T-helper 9 cell (primary cell): Measurements from ENCODE around the gene VTN.
A peak's percentile ranks its signal among the peaks of the same experiment; 100 is the strongest.

Source experiments
- DNase-seq: peaks from one replicate; pipeline ENCODE4 v3.0.0-alpha.2; 2020

The VTN gene

GRCh38 chr17:28368306-28368831 is 1.7 kb downstream of the VTN start:
- DNase-seq: no peak

DNA sequence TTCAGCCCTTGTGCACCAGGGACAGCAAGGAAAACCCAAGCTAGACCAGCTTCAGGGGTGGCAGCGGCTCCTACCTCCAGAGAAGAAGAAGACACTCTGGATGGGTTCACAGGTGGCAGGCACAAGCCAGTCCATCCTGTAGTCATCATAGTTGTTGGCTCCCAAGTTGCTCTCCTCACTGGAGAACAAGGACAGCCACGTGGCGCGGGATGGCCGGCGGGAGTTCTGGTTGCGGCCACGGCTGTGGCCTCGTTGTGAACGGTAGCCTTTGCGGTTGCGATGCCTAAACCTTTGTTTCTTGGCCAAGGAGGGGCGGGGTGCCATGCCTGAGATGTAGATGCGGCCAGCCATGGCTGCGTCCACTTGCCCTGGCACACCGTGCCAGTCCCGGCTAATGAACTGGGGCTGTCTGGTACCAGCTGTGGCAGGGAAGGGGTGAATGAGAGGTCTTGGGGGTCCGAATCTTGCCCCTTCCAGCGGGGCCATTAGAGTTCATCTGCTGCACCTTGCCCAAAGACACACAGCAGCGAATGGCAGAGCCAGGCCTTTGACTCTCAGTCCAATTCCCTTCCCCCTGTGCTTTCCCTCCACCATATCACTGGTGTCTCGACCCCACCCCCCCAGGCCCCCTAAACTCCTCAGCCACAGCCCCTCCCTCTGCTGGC is 2.3 kb downstream of the VTN start:
- DNase-seq: no peak

DNA sequence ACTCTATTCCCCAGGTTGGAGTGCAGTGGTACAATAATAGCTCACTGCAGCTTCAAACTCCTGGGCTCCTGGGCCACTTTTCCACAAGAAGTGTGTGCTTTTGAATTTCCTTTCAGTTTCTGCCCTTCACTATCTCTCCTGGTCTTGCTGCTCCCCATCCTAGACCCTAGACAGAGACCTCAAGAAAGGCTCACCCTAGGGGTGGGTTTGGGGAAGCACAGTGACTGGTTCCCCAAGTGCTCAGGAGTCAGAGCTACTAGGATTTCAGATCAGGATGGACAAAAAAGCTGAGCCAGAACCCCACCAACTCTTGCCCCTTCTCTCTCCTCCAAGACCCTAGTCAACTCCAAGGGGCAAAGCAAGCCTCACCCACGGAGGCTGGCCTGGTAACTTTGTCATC is 3.5 kb downstream of the VTN start:
- no peak for DNase-seq

GRCh38 chr17:28365487-28365886 is 4.6 kb downstream of the VTN start:
- DNase-seq: no peak

- DNase-seq: no peak
Observed at GRCh38 chr17:28364665-28365363, 5.3 kb downstream of the VTN start, which contains the start of gene SEBOX. Gene SEBOX (minus strand): TSS chr17:28365199. CDS start chr17:28365151, 48 bp downstream.

DNA sequence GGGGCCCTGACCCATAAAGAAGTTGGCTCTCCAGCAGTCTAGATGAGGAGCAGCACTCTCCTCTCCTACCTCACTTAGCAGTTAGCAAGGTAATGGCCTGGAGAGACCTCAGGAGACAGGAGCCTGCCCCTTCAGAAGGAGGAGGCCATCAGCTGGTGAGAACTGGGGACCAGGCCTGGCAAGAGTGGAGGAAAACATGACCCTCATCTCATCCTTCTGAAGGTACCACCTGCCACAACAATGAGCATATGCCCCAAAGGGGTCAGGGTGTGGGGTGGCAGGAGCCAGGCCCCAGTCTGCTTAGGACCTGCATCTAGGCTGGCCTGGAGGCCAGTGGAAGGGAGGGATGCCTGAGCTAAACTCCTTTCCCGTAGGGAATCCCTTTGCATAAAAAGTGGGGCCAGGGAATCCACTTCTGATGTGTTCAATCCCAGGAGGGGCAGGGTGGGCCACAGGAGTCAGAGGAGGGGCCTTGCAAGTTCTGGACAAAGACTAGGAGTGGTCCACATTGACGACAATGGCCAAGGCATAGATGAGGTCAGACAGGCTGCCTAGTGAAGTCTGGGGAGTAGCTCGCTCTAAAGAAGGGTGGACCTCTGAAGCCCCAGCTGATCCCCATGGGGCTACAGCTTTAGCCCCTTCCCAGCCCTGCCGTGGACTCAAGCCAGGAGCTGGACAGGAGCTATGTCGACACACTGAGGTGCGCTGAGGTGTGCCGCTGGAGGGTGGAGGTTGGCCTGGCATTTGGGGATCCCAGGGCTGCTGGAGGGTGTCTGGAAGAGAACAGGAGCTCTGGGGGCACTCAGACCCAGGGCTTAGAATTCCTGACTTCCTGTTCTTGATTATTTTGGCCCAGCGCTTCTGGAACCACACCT is 6.1 kb downstream of the VTN start:
- DNase-seq: no peak

- no peak for DNase-seq
Observed at GRCh38 chr17:28363186-28363585, 6.9 kb downstream of the VTN start.

DNA sequence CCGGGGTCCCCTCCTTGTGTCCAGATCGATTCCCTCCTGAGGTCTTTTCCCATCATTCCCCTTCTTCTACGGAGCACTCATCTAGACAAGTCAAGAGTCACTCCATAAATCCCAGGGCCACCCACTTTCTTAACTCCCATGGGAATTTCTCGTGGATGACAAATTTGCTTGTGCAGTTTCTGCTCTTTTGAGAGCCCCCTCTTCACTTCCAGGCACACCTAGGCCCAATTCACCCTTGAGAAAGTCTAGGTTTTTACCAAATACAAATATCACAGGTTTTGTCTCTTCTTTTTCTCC is 12.3 kb downstream of the VTN start:
- DNase-seq: no peak

DNA sequence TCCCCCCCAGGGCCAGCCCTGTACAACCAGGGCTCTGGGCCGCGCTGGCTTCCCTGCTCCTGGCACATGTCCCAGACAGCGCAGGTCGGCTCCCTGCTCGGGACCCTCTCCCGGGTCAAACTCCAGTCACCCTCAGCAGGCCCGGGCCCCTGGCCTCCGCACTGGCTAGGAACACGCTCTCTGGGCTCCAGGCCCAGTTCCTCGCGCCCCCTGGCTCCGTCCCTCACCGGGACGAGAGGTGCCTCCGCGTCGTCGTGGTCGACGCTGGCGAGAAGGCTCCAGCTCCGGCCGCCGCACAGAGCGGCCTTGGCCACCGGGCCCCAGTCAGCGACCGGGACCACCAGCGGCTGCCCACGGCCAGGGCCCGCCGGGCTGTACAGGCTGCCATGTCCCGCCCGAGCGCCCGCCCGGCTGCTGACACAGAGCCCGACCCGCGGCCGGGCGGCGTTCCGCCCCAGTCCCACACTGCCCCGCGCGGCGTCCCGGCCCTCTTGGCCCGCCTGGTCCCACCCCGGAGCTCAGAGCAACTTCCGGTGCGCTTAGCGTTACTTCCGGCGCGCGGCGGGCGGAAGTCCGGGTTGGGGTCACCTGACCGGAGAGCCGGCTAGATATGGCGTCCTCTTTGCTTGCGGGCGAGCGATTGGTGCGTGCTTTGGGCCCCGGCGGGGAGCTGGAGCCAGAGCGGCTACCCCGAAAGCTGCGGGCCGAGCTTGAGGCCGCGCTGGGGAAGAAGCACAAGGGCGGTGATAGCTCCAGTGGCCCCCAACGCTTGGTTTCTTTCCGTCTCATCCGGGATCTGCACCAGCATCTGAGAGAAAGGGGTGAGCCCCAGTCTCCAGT is 12.8 kb downstream of the VTN start, which contains the start of gene POLDIP2:
TSS of gene POLDIP2 (minus strand) at position 467 of the 840 bp plus-strand sequence. CDS start at position 388, 79 bp downstream.
- DNase-seq: peak; percentile 92

GRCh38 chr17:28350271-28350670 is 19.8 kb downstream of the VTN start:
- no peak for DNase-seq

DNA sequence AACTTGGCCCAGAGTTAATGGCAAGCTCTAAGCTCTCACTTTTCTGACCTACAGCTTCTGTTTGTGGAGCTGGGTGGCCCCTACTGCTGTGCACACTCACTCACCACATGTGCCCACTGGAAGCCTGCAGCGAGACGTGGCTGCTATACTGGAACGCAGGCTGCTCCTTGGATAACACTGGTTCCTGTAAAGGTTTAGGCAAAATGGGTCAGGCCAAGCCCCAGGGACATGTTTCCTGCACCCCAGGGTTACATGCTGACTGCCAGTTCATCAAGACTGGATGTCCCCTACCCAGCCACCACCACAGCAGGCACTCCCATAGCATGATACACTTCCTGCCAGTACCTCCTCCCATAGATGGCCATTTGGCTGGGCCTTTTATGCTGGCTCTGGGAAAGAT is 21.1 kb downstream of the VTN start:
- no peak for DNase-seq

DNA sequence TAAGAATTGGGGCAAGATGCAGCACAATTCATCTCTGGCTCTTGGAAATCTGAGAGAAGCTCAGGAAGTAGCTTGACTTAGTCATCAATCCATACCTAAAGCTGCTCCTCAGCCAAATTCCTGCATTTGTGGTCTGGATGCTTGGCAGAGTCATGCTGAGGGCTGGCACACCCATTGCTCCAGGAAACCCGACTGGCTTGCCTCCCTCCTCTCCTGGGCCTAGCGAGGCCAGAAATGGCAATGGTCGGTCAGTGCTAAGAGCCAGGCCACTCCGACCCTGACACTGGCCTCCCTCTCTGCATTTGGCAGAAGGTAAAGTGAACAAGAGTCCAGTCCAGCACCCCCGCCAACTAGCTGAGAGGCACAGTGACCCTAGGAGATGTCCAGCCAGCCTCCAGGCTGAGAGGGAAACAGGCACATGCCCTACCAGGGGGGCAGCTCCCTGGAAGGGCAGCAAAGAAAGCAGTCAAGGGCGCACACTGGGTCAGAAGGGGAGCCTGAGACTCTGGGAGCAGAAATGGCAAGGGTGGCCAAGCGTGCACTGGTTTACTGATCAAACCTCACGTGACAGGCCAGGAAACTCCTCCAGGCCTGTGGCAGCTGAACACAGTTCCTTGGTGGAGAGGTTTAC is 22.7 kb downstream of the VTN start:
- no peak for DNase-seq

DNA sequence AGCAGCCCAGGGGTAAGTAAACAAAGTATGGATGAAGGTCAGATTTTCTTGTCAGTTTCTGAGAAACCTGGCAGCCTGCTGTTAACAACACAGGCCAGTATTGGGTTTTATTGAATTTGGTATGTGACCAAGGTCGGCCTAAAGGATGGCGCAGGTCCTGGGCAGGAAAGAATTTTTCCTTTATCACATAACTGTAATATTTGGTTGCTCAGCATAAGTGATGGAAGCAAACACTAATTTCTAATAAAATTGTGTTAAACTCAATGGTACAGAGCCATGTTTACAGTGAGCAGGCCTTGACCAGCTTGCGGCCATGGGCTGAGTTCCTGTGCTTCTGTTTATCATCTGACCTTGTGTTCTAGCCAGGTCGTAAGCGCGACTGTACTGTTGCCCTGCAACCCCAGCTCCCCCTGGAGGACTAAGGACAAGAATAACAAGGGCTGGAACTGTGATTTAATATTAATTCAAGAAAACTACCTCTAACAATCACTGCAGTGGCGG is 23.3 kb downstream of the VTN start:
- DNase-seq: no peak

- DNase-seq: no peak
Observed at GRCh38 chr17:28346199-28346580, 23.9 kb downstream of the VTN start.

- no peak for DNase-seq
Observed at GRCh38 chr17:28345419-28346198, 24.5 kb downstream of the VTN start.

DNA sequence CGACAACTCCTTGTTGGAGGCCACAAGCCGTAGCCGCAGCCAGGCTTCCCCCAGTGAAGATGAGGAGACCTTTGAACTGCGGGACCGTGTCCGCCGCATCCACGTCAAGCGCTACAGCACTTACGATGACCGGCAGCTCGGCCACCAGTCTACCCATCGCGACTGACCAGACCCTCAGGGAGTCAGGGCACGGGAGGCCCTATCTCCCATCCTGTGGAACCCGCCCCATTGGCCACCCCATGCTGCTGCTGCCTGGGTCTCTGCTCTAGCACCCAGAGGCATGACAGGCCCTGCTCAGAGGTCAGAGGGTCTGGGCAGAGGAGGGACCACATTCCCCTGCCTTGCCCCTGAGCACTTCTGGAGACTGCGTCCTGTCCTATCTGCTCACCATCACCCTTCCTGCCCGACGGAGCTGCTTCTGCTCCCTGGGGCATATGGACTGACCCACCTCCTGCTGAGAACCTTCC is 25.6 kb downstream of the VTN start:
- no peak for DNase-seq

DNA sequence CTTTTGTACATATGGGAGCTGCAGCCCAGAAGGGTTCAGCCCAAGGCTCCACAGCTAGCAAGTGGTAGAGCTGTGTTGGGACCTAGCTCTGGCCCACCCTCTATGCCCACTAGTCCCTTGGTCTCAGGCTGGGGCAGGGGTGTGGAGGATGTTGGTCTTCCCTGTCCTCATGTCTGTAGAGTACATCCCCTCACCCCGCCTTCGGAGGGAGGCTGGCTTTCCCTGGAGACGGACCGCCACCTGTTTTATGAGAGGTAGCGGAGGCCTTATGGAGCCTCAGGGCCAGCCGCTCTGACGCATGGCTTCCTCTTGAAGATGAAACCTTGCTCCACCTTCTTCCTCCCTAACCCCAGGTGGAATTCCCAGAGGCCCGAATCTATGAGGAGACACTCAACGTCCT is 26.1 kb downstream of the VTN start:
- DNase-seq: no peak

GRCh38 chr17:28343491-28343932 is 26.6 kb downstream of the VTN start:
- no peak for DNase-seq

- no peak for DNase-seq
Observed at GRCh38 chr17:28342313-28342712, 27.8 kb downstream of the VTN start.

DNA sequence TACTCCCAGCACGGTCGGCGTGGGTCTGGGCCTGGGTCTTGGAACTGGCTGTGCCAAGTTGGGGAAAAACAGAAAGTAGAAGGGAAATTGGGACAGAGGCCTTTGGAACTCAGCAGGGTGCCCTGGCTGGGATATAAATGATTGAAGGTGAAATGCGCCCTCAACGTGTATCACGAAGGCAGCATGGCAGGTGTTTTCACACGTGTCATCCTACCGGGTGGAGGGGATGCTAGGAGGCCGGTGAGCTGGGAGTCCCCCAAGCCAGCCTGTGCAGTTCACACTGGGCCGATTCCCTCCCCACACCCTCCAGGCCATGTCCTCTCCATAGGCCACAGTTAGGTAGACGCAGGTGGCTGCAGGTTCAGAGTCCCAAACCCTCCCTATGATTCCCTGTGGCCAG is 28.6 kb downstream of the VTN start:
- DNase-seq: no peak

- DNase-seq: no peak
Observed at GRCh38 chr17:28340374-28340773, 29.7 kb downstream of the VTN start.
